Stomach (tissue), 9 donors: ENCODE measurements around the gene LPAR5. TPM values are rescaled to one million over a fixed set of nuclear protein-coding genes. Genes with fewer than 3 reads are reported as not detected.

Source experiments
- DNase-seq, 2 donors: peaks; one replicate each; pipeline versions ENCODE4 v3.0.0 to v3.0.0-alpha.2; 2013 to 2019
- H3K27ac ChIP-seq, 5 donors: fragments of 200-600 bp in 4 of 5; sonication (generic) in 4 of 5; one replicate each; pipeline ENCODE4 v1.5.1; 2013 to 2019; ENCODE audit warnings: mild to moderate bottlenecking in 1 of 5, moderate library complexity in 1 of 5
- H3K27me3 ChIP-seq, 3 donors: fragments of 200-600 bp; sonication (generic); one replicate each; pipeline ENCODE4 v1.5.1; 2017 to 2019; ENCODE audit warnings: mixed run types in 1 of 3
- H3K36me3 ChIP-seq, 4 donors: fragments of 200-600 bp; sonication (generic); 1 replicate in 3 of 4; 2 replicates in 1 of 4; pipeline ENCODE4 v1.5.1; 2016 to 2019
- H3K4me1 ChIP-seq, 4 donors: fragments of 200-600 bp; sonication (generic); one replicate each; pipeline ENCODE4 v1.5.1; 2016 to 2019
- H3K4me3 ChIP-seq, 4 donors: fragments of 200-600 bp; sonication (generic) in 3 of 4; one replicate each; pipeline ENCODE4 v1.5.1; 2016 to 2019; ENCODE audit warnings: mild to moderate bottlenecking in 1 of 4
- H3K9me3 ChIP-seq, 4 donors: fragments of 200-600 bp; sonication (generic); one replicate each; pipeline ENCODE4 v1.5.1; 2016 to 2019
- EP300 ChIP-seq: sonication (generic); formaldehyde crosslinking; IDR thresholded peaks from one replicate; pipeline ENCODE4 v1.6.1; 2017; ENCODE audit warnings: antibody characterized with exemption
- POLR2A ChIP-seq, 4 donors: fragments of 450-650 bp; IDR thresholded peaks; one replicate each; pipeline ENCODE4 v1.6.1; 2016; ENCODE audit warnings: antibody characterized with exemption in 4 of 4, control low read depth in 2 of 4, mild to moderate bottlenecking in 1 of 4, moderate library complexity in 1 of 4
- POLR2AphosphoS5 ChIP-seq, 3 donors: sonication (generic); formaldehyde crosslinking; IDR thresholded peaks; one replicate each; pipeline ENCODE4 v1.6.1; 2016; ENCODE audit warnings: antibody characterized with exemption in 3 of 3
- WGBS, 5 donors: extraction: QIAGEN DNeasy Blood & Tissue Kit in 3 of 5; methylation state at CpG; one replicate each; pipeline versions ENCODE4 v1.1.5 to v1.1.7; 2013 to 2018; 5-methylcytosine and 5-hydroxymethylcytosine counted together
- intact Hi-C: fragments of 100-400 bp; cut with DNase I; formaldehyde crosslinking; loops from one replicate; pipeline ENCODE4 v1.15.1; 2023; ENCODE audit warnings: low total_unique reads
- polyA plus RNA-seq, 3 donors: library from polyadenylated mRNA; stranded (reverse); fragments of 200-250 nt; gene quantifications; one replicate each; pipeline ENCODE4 v1.2.3, GENCODE V29; 2013
- total RNA-seq, 5 donors: library from RNA; depleted of rRNA; stranded (reverse); fragments of >200 nt; gene quantifications; one replicate each; pipeline versions ENCODE4 v1.1.0 to v1.2.3, GENCODE V29; 2014 to 2016
- TF ChIP-seq, protein P1 (sequence below), 7 experiments: fragments of 450-650 bp in 4 of 7; fragments of 200-600 bp in 3 of 7; sonication (generic) in 3 of 7; IDR thresholded peaks; one replicate each; pipeline ENCODE4 v1.5.1; 2016 to 2019; ENCODE audit warnings: antibody characterized with exemption in 7 of 7, control low read depth in 2 of 7, mild to moderate bottlenecking in 1 of 7
- donor health status: healthy with polysubstance abuse.
- donor health status: Bipolar disorder and iron deficiency.
- donor health status: healthy.

The LPAR5 gene
- total and polyA plus RNA-seq, 8 donors, result 1.3 to 33.0 (median 4.5) TPM

DNA sequence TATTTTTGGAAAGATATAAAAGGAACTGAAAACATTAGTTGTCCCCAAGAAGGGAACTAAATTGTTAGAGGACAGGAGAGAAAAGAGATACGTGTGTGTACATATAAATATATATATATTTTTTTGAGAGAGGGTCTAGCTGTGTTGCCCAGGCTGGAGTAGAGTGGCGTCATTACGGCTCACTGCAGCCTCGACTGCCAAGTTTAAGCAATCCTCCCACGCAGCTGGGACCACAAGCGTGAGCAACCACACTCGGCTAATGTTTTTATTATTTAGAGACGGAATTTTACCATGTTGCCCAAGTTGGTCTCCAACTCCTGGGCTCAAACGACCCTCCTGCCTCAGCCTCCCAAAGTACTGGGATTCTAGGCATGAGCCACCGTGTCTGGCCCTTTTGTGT is 51.5 kb downstream of the LPAR5 start:
- H3K36me3 ChIP-seq, result peaks cover 94 to 100% (median 100%) of the 10 kb centered on the region in 4 donors
- H3K9me3 ChIP-seq, result no peaks in the 10 kb centered on the region
- H3K4me1 ChIP-seq, result no peaks in the 10 kb centered on the region
- 82 to 91% (median 85%) methylated on average over 10 of the region's 10 CpGs for WGBS, 5 donors
- DNase-seq, result no peak
- intact Hi-C loops, result no loop called here
- H3K27me3 ChIP-seq, result no peaks in the 10 kb centered on the region
- no peak overlapping the region for H3K4me3 ChIP-seq
- no peak overlapping the region for H3K27ac ChIP-seq
- TF ChIP-seq POLR2AphosphoS5 (IDR thresholded peaks at IDR 0.05) (no peak), EP300 (no peak), POLR2A (IDR thresholded peaks at IDR 0.05) (no peak)
- TF ChIP-seq, protein P1, sequence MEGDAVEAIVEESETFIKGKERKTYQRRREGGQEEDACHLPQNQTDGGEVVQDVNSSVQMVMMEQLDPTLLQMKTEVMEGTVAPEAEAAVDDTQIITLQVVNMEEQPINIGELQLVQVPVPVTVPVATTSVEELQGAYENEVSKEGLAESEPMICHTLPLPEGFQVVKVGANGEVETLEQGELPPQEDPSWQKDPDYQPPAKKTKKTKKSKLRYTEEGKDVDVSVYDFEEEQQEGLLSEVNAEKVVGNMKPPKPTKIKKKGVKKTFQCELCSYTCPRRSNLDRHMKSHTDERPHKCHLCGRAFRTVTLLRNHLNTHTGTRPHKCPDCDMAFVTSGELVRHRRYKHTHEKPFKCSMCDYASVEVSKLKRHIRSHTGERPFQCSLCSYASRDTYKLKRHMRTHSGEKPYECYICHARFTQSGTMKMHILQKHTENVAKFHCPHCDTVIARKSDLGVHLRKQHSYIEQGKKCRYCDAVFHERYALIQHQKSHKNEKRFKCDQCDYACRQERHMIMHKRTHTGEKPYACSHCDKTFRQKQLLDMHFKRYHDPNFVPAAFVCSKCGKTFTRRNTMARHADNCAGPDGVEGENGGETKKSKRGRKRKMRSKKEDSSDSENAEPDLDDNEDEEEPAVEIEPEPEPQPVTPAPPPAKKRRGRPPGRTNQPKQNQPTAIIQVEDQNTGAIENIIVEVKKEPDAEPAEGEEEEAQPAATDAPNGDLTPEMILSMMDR (IDR thresholded peaks at IDR 0.05), result no peak

DNA sequence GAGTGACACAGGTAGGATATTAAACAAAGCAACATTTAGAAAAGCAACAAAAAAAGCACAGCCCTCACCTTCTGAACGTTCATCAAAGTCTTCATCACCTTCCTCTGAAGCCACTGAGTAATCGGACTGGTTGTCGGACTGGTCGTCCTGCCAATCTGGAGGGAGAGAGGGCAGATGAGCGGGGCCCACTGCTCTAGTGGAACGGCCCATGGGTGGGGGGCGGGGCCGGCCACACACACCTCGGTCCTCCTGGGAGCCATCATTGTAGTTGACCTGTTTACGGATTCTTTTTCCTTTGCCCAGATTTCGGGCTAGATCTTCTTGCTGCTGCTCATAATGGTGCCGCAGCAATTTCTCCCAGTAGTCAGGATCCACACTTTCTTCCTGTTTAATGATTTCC is 52.8 kb downstream of the LPAR5 start:
- intact Hi-C loops, result no loop called here

DNA sequence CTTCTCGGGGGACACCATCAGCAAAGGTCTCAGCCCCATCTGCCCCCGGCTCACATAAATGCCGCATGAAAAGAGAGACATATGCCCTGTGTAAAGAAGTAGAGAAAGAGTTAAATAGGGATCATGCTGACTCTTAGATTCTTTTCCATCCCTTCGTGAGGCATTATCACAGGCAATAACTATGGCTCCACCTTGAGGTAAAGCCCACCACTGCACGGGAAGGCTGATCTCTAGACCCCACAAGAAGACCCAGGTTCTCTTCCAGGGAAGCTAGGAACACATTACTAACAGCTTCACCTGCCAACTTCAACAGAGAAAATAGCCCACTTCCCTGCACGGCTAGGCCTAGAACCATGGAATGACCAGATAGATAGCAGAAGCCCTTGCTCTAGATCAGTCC is 53.6 kb downstream of the LPAR5 start:
- 68 to 78% (median 74%) methylated on average over 6 of the region's 6 CpGs for WGBS, 5 donors
- intact Hi-C loops, result no loop called here

More for the DNA sequence above, 52.8 kb downstream of the LPAR5 start:
- TF ChIP-seq EP300 (no peak), POLR2AphosphoS5 (IDR thresholded peaks at IDR 0.05) (no peak), POLR2A (IDR thresholded peaks at IDR 0.05) (no peak)
- TF ChIP-seq, protein P1 (IDR thresholded peaks at IDR 0.05), result no peak
- H3K27ac ChIP-seq, result no peak overlapping the region
- H3K9me3 ChIP-seq, result no peaks in the 10 kb centered on the region
- peaks cover 94 to 100% (median 100%) of the 10 kb centered on the region in 4 donors for H3K36me3 ChIP-seq
- H3K4me3 ChIP-seq, result no peak overlapping the region
- H3K27me3 ChIP-seq, result no peaks in the 10 kb centered on the region
- H3K4me1 ChIP-seq, result no peaks in the 10 kb centered on the region
- no peak for DNase-seq
- 88 to 92% (median 90%) methylated on average over 12 of the region's 12 CpGs for WGBS, 5 donors

DNA sequence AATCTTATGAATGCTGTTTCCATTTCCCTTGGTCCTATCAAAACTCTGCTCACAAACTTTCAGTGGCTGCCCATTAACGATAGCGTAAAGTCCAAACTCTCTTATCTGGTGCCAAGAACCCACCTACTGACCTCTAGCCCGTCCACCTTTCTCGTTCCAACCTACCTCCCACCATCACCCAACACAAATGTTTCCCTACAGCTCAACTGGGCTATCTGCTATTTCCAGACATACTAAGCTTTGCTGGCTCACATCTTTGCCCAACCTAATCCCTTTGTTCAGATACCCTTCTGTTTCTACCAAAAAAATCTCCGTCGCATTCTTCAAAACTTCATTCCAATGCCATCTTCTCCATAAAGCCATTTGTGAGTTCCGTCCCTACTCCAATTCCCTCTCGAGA is 60.1 kb downstream of the LPAR5 start:
- DNase-seq, result no peak
- H3K27ac ChIP-seq, result no peak overlapping the region
- no peaks in the 10 kb centered on the region for H3K9me3 ChIP-seq
- no peak overlapping the region for H3K4me3 ChIP-seq
- intact Hi-C loops, result no loop called here
- no peaks in the 10 kb centered on the region for H3K4me1 ChIP-seq
- peaks cover 96 to 100% (median 100%) of the 10 kb centered on the region in 4 donors for H3K36me3 ChIP-seq
- WGBS, 5 donors, result 62 to 79% (median 71%) methylated on average over 8 of the region's 8 CpGs
- TF ChIP-seq EP300 (no peak), POLR2A (IDR thresholded peaks at IDR 0.05) (no peak), POLR2AphosphoS5 (IDR thresholded peaks at IDR 0.05) (no peak)
- TF ChIP-seq, protein P1 (IDR thresholded peaks at IDR 0.05), result no peak
- H3K27me3 ChIP-seq, result no peaks in the 10 kb centered on the region

More for the DNA sequence above, 53.6 kb downstream of the LPAR5 start:
- Histone ChIP-seq H3K27me3 (no peaks in the 10 kb centered on the region), H3K4me1 (no peaks in the 10 kb centered on the region), H3K9me3 (no peaks in the 10 kb centered on the region), H3K27ac (no peak overlapping the region), H3K36me3 (peaks cover 94 to 100% (median 100%) of the 10 kb centered on the region in 4 donors), H3K4me3 (no peak overlapping the region)
- DNase-seq, result no peak
- TF ChIP-seq, protein P1 (IDR thresholded peaks at IDR 0.05), result no peak
